Measurements from ENCODE around the gene IFT80. TPM values are rescaled to one million over a fixed set of nuclear protein-coding genes. Genes with fewer than 3 reads are reported as not detected.

IFT80 gene
- 43.3 and 48.2 TPM in 2 replicates for total RNA-seq
- 13.5 and 19.2 TPM in 2 replicates for polyA plus RNA-seq

GRCh38 chr3:160399125-160400029 lies at the start of gene IFT80, which contains the start of gene SMC4:
IFT80 (minus strand) TSS chr3:160399225; CDS start chr3:160384600, 14,625 bp downstream.
SMC4 (plus strand) TSS chr3:160399650; CDS start chr3:160400827, 1,177 bp downstream.
- peak within 1 kb of the TSS; percentile 50 for H2AFZ ChIP-seq

DNA sequence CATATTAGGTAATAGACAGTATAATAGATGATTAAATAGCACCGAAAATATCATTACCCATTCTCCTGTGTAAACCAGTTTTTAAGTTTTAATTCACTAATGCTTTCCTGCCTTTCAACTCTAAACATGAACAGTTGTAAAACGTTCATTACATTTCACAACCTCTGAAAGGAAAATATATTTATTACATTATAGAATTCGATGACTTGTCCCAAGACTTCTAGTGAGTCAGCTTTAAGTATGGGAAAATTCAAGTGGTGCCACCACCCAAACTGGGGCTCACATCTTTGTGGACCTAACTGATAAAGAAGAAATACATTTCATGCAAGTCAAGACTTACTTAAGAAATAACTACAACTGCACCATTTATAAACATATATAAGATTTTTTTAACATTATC lies 48.5 kb upstream of the IFT80 start:
- Histone ChIP-seq H2AFZ (no peak overlapping the region), H3K36me3 (replicated peaks; ENCODE audit: insufficient read depth, low read depth) (no peaks in the 10 kb centered on the region), H3K9me2 (replicated peaks; ENCODE audit: insufficient read depth) (no peaks in the 10 kb centered on the region), H3K9me3 (ENCODE audit: low read depth) (no peaks in the 10 kb centered on the region), H3K4me2 (peak overlapping the region; percentile 83), H3K79me2 (peaks cover 56% of the 10 kb centered on the region), H3K4me3 (peak overlapping the region; percentile 64), H3K27ac (no peak overlapping the region), H3K4me1 (ENCODE audit: insufficient read depth) (peaks cover 4% of the 10 kb centered on the region), H3K27me3 (no peaks in the 10 kb centered on the region), H4K20me1 (ENCODE audit: insufficient read depth, poor library complexity, severe bottlenecking) (no peaks in the 10 kb centered on the region)
- TF ChIP-seq EZH2 (IDR thresholded peaks at IDR 0.05; ENCODE audit: borderline replicate concordance) (no peak), EZH2phosphoT487 (IDR thresholded peaks at IDR 0.05; ENCODE audit: low read depth, severe bottlenecking, unreplicated experiment) (no peak)
- TF ChIP-seq, protein P1, sequence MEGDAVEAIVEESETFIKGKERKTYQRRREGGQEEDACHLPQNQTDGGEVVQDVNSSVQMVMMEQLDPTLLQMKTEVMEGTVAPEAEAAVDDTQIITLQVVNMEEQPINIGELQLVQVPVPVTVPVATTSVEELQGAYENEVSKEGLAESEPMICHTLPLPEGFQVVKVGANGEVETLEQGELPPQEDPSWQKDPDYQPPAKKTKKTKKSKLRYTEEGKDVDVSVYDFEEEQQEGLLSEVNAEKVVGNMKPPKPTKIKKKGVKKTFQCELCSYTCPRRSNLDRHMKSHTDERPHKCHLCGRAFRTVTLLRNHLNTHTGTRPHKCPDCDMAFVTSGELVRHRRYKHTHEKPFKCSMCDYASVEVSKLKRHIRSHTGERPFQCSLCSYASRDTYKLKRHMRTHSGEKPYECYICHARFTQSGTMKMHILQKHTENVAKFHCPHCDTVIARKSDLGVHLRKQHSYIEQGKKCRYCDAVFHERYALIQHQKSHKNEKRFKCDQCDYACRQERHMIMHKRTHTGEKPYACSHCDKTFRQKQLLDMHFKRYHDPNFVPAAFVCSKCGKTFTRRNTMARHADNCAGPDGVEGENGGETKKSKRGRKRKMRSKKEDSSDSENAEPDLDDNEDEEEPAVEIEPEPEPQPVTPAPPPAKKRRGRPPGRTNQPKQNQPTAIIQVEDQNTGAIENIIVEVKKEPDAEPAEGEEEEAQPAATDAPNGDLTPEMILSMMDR (IDR thresholded peaks at IDR 0.05; ENCODE audit: poor library complexity), result no peak
- DNase-seq (ENCODE audit: low spot score), result no peak
- WGBS (ENCODE audit: low lambda C conversion rate, missing lambda C conversion rate), result 56% methylated on average over 3 of the region's 3 CpGs

More at GRCh38 chr3:160399125-160400029, at the start of gene IFT80, which contains the start of gene SMC4:
- no peaks in the 10 kb centered on the region for H3K27me3 ChIP-seq
- no peaks in the 10 kb centered on the region for H3K9me3 ChIP-seq (ENCODE audit: low read depth)
- H3K4me1 ChIP-seq (ENCODE audit: insufficient read depth), result peaks cover 6% of the 10 kb centered on the region
- no peak for TF ChIP-seq EZH2 (IDR thresholded peaks at IDR 0.05; ENCODE audit: borderline replicate concordance)
- TF ChIP-seq, protein P1 (IDR thresholded peaks at IDR 0.05; ENCODE audit: poor library complexity), result no peak
- TF ChIP-seq EZH2phosphoT487 (IDR thresholded peaks at IDR 0.05; ENCODE audit: low read depth, severe bottlenecking, unreplicated experiment), result no peak
- H4K20me1 ChIP-seq (ENCODE audit: insufficient read depth, poor library complexity, severe bottlenecking), result no peaks in the 10 kb centered on the region
- no peaks in the 10 kb centered on the region for H3K36me3 ChIP-seq (replicated peaks; ENCODE audit: insufficient read depth, low read depth)
- DNase-seq (ENCODE audit: low spot score), result peak; percentile 98
- H3K27ac ChIP-seq, result peak within 1 kb of the TSS; percentile 75
- peak within 1 kb of the TSS; percentile 72 for H3K4me3 ChIP-seq
- peaks cover 74% of the 10 kb centered on the region for H3K79me2 ChIP-seq
- H3K9me2 ChIP-seq (replicated peaks; ENCODE audit: insufficient read depth), result no peaks in the 10 kb centered on the region
- under 1% methylated on average over 63 of the region's 63 CpGs for WGBS (ENCODE audit: low lambda C conversion rate, missing lambda C conversion rate)
- H3K4me2 ChIP-seq, result peak within 1 kb of the TSS; percentile 85

DNA sequence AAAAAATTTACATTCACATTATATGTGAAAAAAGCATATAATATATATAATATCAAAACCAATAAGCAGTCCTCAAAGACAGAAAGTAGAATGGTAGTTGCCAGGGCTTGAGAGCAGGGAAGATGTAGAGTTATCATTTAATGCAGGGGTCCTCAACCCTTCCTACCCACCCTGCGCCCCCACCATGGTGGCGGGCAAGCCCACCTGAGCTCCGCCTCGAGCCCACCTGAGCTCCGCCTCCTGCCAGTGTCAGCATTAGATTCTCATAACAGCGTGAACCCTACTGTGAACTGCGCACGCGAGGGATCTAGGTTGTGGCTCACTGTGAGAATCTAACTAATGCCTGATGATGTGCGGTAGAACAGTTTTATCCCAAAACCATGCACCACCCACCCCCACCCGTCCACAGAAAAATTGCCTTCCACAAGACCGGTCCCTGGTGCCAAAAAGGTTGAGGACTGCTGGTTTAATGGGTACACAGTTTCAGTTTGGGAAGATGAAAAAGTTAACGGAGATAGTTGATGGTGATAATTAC lies 47.6 kb upstream of the IFT80 start:
- no peaks in the 10 kb centered on the region for H3K36me3 ChIP-seq (replicated peaks; ENCODE audit: insufficient read depth, low read depth)
- H3K9me2 ChIP-seq (replicated peaks; ENCODE audit: insufficient read depth), result no peaks in the 10 kb centered on the region
- no peak for DNase-seq (ENCODE audit: low spot score)
- TF ChIP-seq, protein P1 (IDR thresholded peaks at IDR 0.05; ENCODE audit: poor library complexity), result no peak
- TF ChIP-seq EZH2phosphoT487 (IDR thresholded peaks at IDR 0.05; ENCODE audit: low read depth, severe bottlenecking, unreplicated experiment), result no peak
- TF ChIP-seq EZH2 (IDR thresholded peaks at IDR 0.05; ENCODE audit: borderline replicate concordance), result no peak
- H3K4me3 ChIP-seq, result no peak overlapping the region
- H2AFZ ChIP-seq, result no peak overlapping the region
- H4K20me1 ChIP-seq (ENCODE audit: insufficient read depth, poor library complexity, severe bottlenecking), result no peaks in the 10 kb centered on the region
- H3K79me2 ChIP-seq, result peaks cover 65% of the 10 kb centered on the region
- no peaks in the 10 kb centered on the region for H3K9me3 ChIP-seq (ENCODE audit: low read depth)
- H3K27me3 ChIP-seq, result no peaks in the 10 kb centered on the region
- H3K4me2 ChIP-seq, result no peak overlapping the region
- H3K4me1 ChIP-seq (ENCODE audit: insufficient read depth), result peaks cover 4% of the 10 kb centered on the region
- WGBS (ENCODE audit: low lambda C conversion rate, missing lambda C conversion rate), result 96% methylated on average over 13 of the region's 13 CpGs
- H3K27ac ChIP-seq, result no peak overlapping the region
